ENCODE measurements around the gene EGLN1.

- TF ChIP-seq CTCF (IDR thresholded peaks at IDR 0.05 in 2 of 3, conservative IDR thresholded peaks at IDR 0.05 in 1 of 3; ENCODE audit: borderline replicate concordance in 1 of 3, insufficient read depth in 1 of 3, low read depth in 2 of 3, low read length in 2 of 3) (no peak), JUND (IDR thresholded peaks at IDR 0.05) (no peak), SIN3A (IDR thresholded peaks at IDR 0.05; ENCODE audit: low read depth) (no peak), POLR2A (IDR thresholded peaks at IDR 0.05; ENCODE audit: borderline replicate concordance, extremely low read depth, insufficient read depth, insufficient read length) (no peak), POLR2AphosphoS5 (IDR thresholded peaks at IDR 0.05; ENCODE audit: low read depth, low read length) (no peak), ZNF274 (IDR thresholded peaks at IDR 0.05; ENCODE audit: low read depth, low read length) (no peak), EZH2 (IDR thresholded peaks at IDR 0.05) (no peak), EZH2phosphoT487 (IDR thresholded peaks at IDR 0.05; ENCODE audit: borderline replicate concordance) (no peak), REST (IDR thresholded peaks at IDR 0.05; ENCODE audit: low read depth) (no peak), ELF1 (IDR thresholded peaks at IDR 0.05; ENCODE audit: borderline replicate concordance, low read depth) (no peak)
Observed at GRCh38 chr1:231432996-231433395, 10.9 kb upstream of the EGLN1 start.

Measured in HCT116 (cell line).